Upper lobe of left lung (tissue), 6 donors: ENCODE measurements around the gene SPOCD1. TPM values are rescaled to one million over a fixed set of nuclear protein-coding genes. Genes with fewer than 3 reads are reported as not detected.

Experiments used
- ATAC-seq, 2 donors: fragments of 200-7000 bp; cut with Tn5 transposase; one replicate each; pipeline ENCODE4 v1.9.1; 2022; ENCODE audit warnings: mild to moderate bottlenecking in 2 of 2, moderate library complexity in 2 of 2; ENCODE audit not compliant: low FRiP score in 2 of 2
- DNase-seq, 2 donors: peaks; one replicate each; pipeline ENCODE4 v3.0.0-alpha.2; 2019 to 2020
- H3K27ac ChIP-seq, 4 donors: fragments of 200-600 bp; sonication (generic); one replicate each; pipeline ENCODE4 v1.5.1; 2016 to 2019
- H3K27me3 ChIP-seq, 4 donors: fragments of 200-600 bp; sonication (generic); one replicate each; pipeline ENCODE4 v1.5.1; 2017 to 2019
- H3K36me3 ChIP-seq, 4 donors: fragments of 200-600 bp; sonication (generic); one replicate each; pipeline ENCODE4 v1.5.1; 2016 to 2019
- H3K4me1 ChIP-seq, 4 donors: fragments of 200-600 bp; sonication (generic); one replicate each; pipeline ENCODE4 v1.5.1; 2018 to 2019
- H3K4me3 ChIP-seq, 4 donors: fragments of 200-600 bp; sonication (generic); one replicate each; pipeline ENCODE4 v1.5.1; 2017 to 2019; ENCODE audit warnings: mild to moderate bottlenecking in 2 of 4, moderate library complexity in 1 of 4
- H3K9me3 ChIP-seq, 4 donors: fragments of 200-600 bp; sonication (generic); one replicate each; pipeline ENCODE4 v1.5.1; 2018 to 2019
- EP300 ChIP-seq, 4 donors: sonication (generic); formaldehyde crosslinking; IDR thresholded peaks; one replicate each; pipeline ENCODE4 v1.5.1; 2017; ENCODE audit warnings: antibody characterized with exemption in 4 of 4, control low read depth in 2 of 4
- POLR2A ChIP-seq, 4 donors: fragments of 450-650 bp; IDR thresholded peaks; one replicate each; pipeline ENCODE4 v1.5.1; 2016 to 2017; ENCODE audit warnings: antibody characterized with exemption in 4 of 4, mild to moderate bottlenecking in 2 of 4
- POLR2AphosphoS5 ChIP-seq, 2 donors: sonication (generic); formaldehyde crosslinking; IDR thresholded peaks; one replicate each; pipeline ENCODE4 v1.5.1; 2017; ENCODE audit warnings: antibody characterized with exemption in 2 of 2
- whole genome bisulfite sequencing, 2 donors: methylation state at CpG; one replicate each; pipeline ENCODE4 v1.1.5; 2017 to 2018; 5-methylcytosine and 5-hydroxymethylcytosine counted together
- total RNA-seq, 6 donors: library from RNA; depleted of rRNA in 4 of 6; stranded (reverse); fragments of >200 nt in 4 of 6; gene quantifications; one replicate each; pipeline versions ENCODE4 v1.1.0 to v1.2.1, GENCODE V29; 2016 to 2021
- TF ChIP-seq, protein P1 (sequence below), 6 experiments: fragments of 450-650 bp in 4 of 6; fragments of 200-600 bp in 2 of 6; sonication (generic) in 2 of 6; IDR thresholded peaks; one replicate each; pipeline ENCODE4 v1.5.1; 2016 to 2019; ENCODE audit warnings: antibody characterized with exemption in 6 of 6
- donor health status: DM: no; HTN: no; CAD: no; lungs with moderate emphysema.
- donor health status: DM: no; HTN: yes; CAD: no; lungs with severe emphysema.

The SPOCD1 gene
- total RNA-seq, 6 donors from 2014 or later = 7.3 to 63.3 (median 10.4) TPM

DNA sequence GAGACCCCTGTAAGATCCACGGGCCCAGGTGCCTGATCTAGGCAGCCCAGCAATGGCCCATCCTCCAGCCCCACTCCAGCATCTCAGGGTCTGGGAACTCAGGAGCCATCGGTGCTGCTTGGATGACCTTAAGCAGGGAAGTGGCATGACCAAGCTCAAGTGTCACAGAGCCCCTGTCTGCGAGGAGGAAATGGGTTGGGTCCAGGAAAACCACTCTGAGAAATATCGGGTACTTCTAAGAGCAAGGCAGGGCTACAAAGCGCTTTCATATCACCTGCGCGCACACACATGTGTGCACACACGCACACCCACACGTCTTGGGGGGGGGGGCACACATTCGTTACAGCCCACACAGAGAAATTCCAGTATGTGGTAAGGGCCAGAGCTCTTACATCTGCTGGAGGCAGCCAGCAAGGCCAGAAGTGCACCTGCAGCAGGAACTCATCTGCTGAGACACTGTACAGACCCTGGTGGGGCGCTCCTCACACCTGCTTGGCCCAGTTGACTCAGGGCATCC is 32.6 kb upstream of the SPOCD1 start:
- DNase-seq (no peak), ATAC-seq (peak in 1 of 2 donors; percentile 49)
- TF ChIP-seq, protein P1, sequence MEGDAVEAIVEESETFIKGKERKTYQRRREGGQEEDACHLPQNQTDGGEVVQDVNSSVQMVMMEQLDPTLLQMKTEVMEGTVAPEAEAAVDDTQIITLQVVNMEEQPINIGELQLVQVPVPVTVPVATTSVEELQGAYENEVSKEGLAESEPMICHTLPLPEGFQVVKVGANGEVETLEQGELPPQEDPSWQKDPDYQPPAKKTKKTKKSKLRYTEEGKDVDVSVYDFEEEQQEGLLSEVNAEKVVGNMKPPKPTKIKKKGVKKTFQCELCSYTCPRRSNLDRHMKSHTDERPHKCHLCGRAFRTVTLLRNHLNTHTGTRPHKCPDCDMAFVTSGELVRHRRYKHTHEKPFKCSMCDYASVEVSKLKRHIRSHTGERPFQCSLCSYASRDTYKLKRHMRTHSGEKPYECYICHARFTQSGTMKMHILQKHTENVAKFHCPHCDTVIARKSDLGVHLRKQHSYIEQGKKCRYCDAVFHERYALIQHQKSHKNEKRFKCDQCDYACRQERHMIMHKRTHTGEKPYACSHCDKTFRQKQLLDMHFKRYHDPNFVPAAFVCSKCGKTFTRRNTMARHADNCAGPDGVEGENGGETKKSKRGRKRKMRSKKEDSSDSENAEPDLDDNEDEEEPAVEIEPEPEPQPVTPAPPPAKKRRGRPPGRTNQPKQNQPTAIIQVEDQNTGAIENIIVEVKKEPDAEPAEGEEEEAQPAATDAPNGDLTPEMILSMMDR (IDR thresholded peaks at IDR 0.05) = no peak
- no peak for TF ChIP-seq EP300 (IDR thresholded peaks at IDR 0.05)
- TF ChIP-seq POLR2A (IDR thresholded peaks at IDR 0.05) = no peak
- TF ChIP-seq POLR2AphosphoS5 (IDR thresholded peaks at IDR 0.05) = no peak
- H3K4me3 ChIP-seq = no peak overlapping the region
- WGBS, 2 donors = 44 to 53% methylated on average over 11 of the region's 11 CpGs
- H3K27ac ChIP-seq = no peak overlapping the region
- no peaks in the 10 kb centered on the region for H3K4me1 ChIP-seq
- no peaks in the 10 kb centered on the region for H3K9me3 ChIP-seq
- no peaks in the 10 kb centered on the region for H3K36me3 ChIP-seq
- H3K27me3 ChIP-seq = no peaks in the 10 kb centered on the region

DNA sequence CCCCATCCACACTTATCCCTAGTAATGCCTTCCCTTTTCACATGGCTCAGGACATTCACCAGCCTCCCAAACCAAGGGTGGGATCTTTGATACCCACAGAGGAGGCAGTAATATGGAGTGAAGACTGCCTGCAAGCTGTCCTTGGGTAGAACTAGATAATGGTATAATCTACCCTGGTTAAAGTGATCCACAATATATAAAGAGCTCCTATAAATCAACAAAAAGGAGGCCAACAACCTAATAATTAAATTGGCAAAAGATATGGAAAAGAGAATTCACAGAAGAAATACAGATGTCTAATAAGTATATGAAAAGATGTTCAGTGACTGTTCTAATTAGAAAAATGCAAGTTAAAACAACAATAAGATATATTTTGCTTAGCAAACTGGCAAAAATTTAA is 30.7 kb upstream of the SPOCD1 start:
- Histone ChIP-seq H3K4me1 (no peaks in the 10 kb centered on the region), H3K9me3 (no peaks in the 10 kb centered on the region), H3K27ac (no peak overlapping the region), H3K27me3 (no peaks in the 10 kb centered on the region), H3K4me3 (no peak overlapping the region), H3K36me3 (no peaks in the 10 kb centered on the region)
- ATAC-seq = no peak
- TF ChIP-seq POLR2A (IDR thresholded peaks at IDR 0.05) = no peak
- TF ChIP-seq, protein P1 (IDR thresholded peaks at IDR 0.05) = no peak
- no peak for TF ChIP-seq POLR2AphosphoS5 (IDR thresholded peaks at IDR 0.05)
- no peak for TF ChIP-seq EP300 (IDR thresholded peaks at IDR 0.05)
- no peak for DNase-seq

DNA sequence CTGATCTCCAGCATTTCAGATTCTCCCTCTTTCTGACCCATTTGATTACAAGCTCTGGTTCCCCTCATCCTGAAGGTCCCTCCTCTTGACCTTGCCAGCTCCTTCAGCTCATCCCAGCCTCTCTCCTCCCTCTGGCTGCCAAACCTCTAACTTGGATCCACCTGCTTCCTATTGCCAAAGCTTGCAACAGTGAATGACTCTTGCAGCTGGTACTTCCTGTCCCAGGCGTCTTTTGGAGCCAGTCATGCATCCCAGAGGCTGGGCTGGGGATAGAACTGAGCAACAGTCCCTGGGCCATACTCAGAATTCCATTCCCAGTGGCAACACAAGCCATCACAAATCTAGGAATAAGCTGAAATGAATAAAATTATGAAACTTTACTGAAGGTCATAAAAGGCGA is 27.7 kb upstream of the SPOCD1 start:
- no peak for DNase-seq
- H3K27ac ChIP-seq = no peak overlapping the region
- TF ChIP-seq POLR2AphosphoS5 (IDR thresholded peaks at IDR 0.05) (no peak), EP300 (IDR thresholded peaks at IDR 0.05) (no peak), POLR2A (IDR thresholded peaks at IDR 0.05) (no peak)
- TF ChIP-seq, protein P1 (IDR thresholded peaks at IDR 0.05) = no peak

DNA sequence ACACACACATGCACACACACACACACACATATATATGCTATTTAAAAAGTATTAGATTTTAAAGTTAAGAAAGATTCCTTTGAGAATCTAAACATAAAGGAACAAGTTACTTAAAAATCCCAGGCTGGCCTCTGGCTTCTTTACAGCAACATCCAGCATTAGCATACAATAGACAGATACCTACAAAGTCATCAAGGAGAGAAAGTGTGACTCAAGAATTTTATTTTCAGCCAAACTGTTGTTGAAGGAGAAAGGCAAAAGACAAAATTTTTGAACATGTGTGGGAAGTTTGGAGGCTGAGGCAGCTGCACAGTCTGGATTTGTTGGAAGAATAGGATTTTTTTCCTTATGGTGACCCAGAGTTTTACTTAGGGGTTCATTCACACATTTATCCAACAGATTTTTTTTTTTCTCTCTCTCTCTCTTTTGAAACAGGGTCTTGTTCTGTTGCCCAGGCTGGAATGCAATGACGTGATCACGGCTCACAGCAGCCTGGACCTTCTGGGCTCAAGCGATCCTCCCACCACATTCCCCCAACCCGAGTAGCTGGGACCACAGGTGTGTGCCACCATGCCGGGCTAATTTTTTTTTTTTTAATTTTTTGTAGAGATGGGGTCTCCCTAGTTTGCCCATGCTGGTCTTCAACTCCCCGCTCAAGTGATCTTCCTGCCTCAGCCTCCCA is 24.0 kb upstream of the SPOCD1 start:
- no peak for TF ChIP-seq POLR2A (IDR thresholded peaks at IDR 0.05)
- TF ChIP-seq POLR2AphosphoS5 (IDR thresholded peaks at IDR 0.05) = no peak
- TF ChIP-seq, protein P1 (IDR thresholded peaks at IDR 0.05) = no peak
- TF ChIP-seq EP300 (IDR thresholded peaks at IDR 0.05) = no peak
- WGBS, 2 donors = 93 to 96% methylated on average over 6 of the region's 6 CpGs

More for the DNA sequence above, 27.7 kb upstream of the SPOCD1 start:
- no peak for ATAC-seq
- Histone ChIP-seq H3K27me3 (no peaks in the 10 kb centered on the region), H3K9me3 (no peaks in the 10 kb centered on the region), H3K36me3 (no peaks in the 10 kb centered on the region), H3K4me1 (no peaks in the 10 kb centered on the region), H3K4me3 (no peak overlapping the region)
- WGBS, 2 donors = 55 to 68% methylated on average over 2 of the region's 2 CpGs

More for the DNA sequence above, 24.0 kb upstream of the SPOCD1 start:
- no peaks in the 10 kb centered on the region for H3K9me3 ChIP-seq
- H3K4me3 ChIP-seq = no peak overlapping the region
- no peak for ATAC-seq
- DNase-seq = no peak
- H3K36me3 ChIP-seq = no peaks in the 10 kb centered on the region
- H3K27ac ChIP-seq = no peak overlapping the region
- no peaks in the 10 kb centered on the region for H3K4me1 ChIP-seq
- H3K27me3 ChIP-seq = no peaks in the 10 kb centered on the region
